ENCODE data around the gene MPPE1.

DNA sequence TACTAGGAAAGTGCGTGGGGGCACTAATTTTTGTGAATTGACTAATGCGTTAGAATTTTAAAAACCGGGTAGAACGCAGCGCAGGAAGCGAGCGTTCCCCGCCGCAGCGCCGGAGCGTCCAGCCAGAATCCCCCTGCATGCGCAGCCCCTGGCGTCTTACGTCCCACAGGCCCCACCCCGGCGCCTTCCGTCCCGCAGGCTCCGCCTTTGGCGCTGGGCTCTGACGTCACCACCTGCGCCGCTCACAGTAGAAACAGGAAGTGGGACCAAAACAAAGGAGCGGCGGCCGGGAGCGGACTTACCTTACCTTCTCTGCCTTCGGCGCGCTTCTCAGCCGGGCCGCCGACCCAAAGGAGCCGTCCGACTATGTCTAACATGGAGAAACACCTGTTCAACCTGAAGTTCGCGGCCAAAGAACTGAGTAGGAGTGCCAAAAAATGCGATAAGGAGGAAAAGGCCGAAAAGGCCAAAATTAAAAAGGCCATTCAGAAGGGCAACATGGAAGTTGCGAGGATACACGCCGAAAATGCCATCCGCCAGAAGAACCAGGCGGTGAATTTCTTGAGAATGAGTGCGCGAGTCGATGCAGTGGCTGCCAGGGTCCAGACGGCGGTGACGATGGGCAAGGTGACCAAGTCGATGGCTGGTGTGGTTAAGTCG, 56.8 kb downstream of the MPPE1 start, which contains the start of gene CHMP1B:
- peak; percentile 87 for TF ChIP-seq POLR2A (IDR thresholded peaks at IDR 0.05; ENCODE audit: low read depth, low read length)
- peak; percentile 90 for TF ChIP-seq POLR2AphosphoS5 (IDR thresholded peaks at IDR 0.05; ENCODE audit: low read depth, low read length)
- no peak for TF ChIP-seq PAX5 (IDR thresholded peaks at IDR 0.05; ENCODE audit: insufficient read depth, low read length, severe bottlenecking)
- TF ChIP-seq TAF1 (IDR thresholded peaks at IDR 0.05; ENCODE audit: low read depth, low read length) = peak; percentile 95
- no peak; the same call in none of the 2 replicates for TF ChIP-seq POU2F2 (IDR thresholded peaks at IDR 0.05; ENCODE audit: low read depth, low read length)

All from GM12891 (cell line).